ENCODE measurements around the gene USP48.
"Not testable (repeated sequence)": the region's sequence is repeated elsewhere in the genome, so short reads cannot be mapped to it uniquely, and the experiment has no call there.

USP48 gene

DNA sequence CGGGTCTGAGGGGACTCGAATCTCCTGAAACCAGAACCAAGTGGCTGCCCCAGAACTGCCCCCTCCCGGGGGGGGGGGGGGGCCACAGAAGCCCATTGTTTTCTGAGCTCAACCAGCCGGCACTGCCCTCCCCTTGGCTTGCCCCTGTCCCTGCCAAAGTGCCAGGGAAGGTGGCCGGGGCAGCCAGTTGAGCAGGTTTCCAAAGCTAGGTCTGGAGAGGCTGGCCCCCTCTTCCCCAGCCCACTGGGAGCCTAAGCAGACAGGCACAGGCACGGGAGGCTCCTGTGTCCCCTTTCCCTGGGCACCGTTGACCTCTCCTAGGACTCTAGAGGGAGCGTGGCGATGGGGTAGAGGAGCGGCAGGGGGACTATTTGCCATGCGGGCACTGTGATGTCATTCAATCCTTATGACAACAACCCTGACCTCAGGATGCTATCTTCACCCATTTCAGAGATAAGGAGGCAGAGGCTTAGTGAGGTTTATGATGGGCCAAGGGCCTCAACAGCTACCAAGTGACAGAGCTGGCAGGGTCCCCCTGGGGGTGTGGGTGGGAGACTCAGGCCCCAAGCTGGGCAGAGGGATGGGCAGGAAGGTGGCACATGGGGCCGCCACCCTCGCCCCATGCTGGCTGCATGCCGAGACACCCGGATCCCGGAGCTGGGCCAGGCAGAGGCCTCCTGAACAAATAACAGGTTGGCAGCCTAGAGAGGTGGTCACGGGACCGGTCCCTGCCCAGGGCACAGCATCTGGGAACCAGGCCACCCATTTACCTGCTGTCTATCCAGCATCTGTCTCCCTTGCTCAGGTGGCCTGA lies 148.8 kb downstream of the USP48 start:
- no peak for DNase-seq

GRCh38 chr1:21633141-21633755 lies 149.7 kb downstream of the USP48 start:
- DNase-seq, result no peak

DNA sequence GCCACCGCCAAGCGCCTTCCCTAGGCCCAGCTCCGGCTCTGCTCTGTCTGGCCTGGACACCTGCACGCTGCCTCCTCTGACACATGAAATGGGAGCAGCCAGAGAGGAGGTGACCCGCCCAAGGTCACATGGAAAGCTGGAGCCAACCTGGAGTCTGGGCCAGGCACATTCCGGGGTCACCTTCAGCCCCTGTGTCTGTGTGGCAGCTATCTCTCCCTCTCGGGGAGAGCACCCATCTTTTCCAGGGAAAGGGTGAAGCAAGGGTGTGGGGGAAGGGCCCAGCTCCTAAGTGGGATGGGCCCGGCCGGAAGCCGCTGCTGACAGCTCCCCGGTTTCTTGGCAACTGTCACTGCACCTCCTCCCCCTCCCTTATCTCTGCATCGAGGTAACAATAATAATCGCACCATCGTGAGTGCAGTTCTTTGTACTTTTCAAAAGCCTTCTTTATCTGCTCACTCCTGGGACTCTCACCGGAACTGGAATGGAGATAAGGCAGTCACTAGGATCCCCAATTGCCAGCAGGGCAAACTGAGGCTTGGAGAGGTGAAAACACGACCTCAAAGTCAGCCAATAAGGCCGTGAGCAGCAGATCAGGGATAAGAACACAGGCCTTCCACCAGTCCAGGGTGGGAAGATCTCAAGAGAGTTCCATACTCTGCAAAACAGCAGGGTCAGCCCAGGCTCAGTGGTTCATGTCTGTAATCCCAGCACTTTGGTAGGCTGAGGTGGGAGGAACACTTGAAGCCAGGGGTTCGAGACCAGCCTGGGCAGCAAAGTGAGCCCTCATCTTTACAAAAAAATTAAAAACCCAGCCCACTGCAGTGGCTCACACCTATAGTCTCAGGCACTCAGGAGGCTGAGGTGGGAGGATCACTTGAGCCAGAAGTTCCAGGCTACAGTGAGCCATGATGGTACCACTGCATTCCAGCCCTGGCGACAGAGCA lies 150.7 kb downstream of the USP48 start:
- peak in 1 of 5 experiments; percentile 62 for DNase-seq

DNA sequence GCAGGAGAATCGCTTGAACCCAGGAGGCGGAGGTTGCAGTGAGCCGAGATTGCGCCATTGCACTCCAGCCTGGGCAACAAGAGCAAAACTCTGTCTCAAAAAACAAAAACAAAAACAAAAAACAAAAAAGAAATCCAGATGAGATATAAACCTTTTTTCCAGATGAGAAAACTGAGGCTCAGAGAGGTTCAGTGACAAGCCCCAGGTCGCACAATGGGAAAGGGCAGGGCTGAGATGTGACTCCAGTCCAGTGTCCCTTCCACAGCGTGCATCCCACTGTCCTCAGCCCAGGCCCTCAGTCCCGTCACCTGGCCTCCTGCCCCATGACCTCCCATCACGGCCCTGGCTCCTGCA lies 151.4 kb downstream of the USP48 start:
- DNase-seq, result not testable (repeated sequence)

- no peak for DNase-seq
Observed at GRCh38 chr1:21630571-21631343, 152.2 kb downstream of the USP48 start.

GRCh38 chr1:21629971-21630370 lies 153.0 kb downstream of the USP48 start:
- DNase-seq, result no peak

DNA sequence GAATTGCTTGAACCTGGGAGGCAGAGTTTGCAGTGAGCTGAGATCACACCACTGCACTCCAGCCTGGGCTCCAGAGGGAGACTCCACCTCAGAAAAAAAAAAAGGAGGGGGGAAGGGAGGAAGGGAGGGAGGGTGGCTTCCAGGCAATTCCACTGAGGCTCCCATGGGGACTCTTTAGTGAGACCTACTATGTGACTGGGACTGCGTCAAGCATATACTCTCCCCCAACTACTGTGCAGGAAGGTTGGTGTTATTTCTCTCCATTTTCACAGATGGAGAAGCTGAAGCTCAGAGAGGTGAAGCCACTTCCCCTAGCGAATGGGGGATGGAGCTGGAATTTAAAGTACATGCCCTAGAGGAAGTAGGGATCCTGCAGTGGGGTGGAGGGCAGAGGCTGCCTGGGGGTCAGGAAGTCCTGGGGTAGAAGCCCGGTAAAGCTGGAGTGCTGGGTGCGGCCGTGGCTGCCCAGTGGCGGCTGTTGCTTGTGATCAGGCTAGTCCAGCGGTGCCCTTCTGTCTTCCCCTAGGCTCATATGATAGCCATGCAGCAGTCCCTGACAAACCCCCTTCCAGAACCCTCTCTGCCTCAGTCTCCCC lies 154.1 kb downstream of the USP48 start:
- no peak for DNase-seq
